ENCODE measurements around the gene FA2H. TPM values are rescaled to one million over a fixed set of nuclear protein-coding genes. Genes with fewer than 3 reads are reported as not detected.

FA2H gene
- total and polyA plus RNA-seq, 2 of the 13 experiments (the other 11 are each of a cell fraction or from before 2014, with no cell fraction given), result 0.20 TPM; not detected in 1

- TF ChIP-seq ZBTB2 (CRISPR knock-in tag; IDR thresholded peaks at IDR 0.05; ENCODE audit: low read depth) (0 out of 2 replicates have a peak, but pooled peaks have one; percentile 36), PBX3 (CRISPR knock-in tag; IDR thresholded peaks at IDR 0.05; ENCODE audit: borderline replicate concordance) (no peak), HOXA9 (CRISPR knock-in tag; IDR thresholded peaks at IDR 0.05; ENCODE audit: borderline replicate concordance) (0 out of 2 replicates have a peak, but pooled peaks have one; percentile 47), KDM5B (CRISPR knock-in tag; IDR thresholded peaks at IDR 0.05; ENCODE audit: borderline replicate concordance) (peak; percentile 93), ZFP82 (CRISPR knock-in tag; IDR thresholded peaks at IDR 0.05; ENCODE audit: borderline replicate concordance) (0 out of 2 replicates have a peak, but pooled peaks have one; percentile 67), PRMT3 (CRISPR knock-in tag; IDR thresholded peaks at IDR 0.05; ENCODE audit: borderline replicate concordance, low read depth) (no peak), NKX3-1 (CRISPR knock-in tag; IDR thresholded peaks at IDR 0.05) (peak; percentile 88), SRY (CRISPR knock-in tag; IDR thresholded peaks at IDR 0.05) (peak; percentile 71), ZKSCAN8 (CRISPR knock-in tag; IDR thresholded peaks at IDR 0.05; ENCODE audit: borderline replicate concordance) (0 out of 2 replicates have a peak, but pooled peaks have one; percentile 13), MIXL1 (CRISPR knock-in tag; IDR thresholded peaks at IDR 0.05) (peak; percentile 38), SNRNP70 (IDR thresholded peaks at IDR 0.05; ENCODE audit: low read depth, low read length) (no peak), ZFP37 (CRISPR knock-in tag; IDR thresholded peaks at IDR 0.05; ENCODE audit: borderline replicate concordance) (0 out of 2 replicates have a peak, but pooled peaks have one; percentile 22), PHF20 (CRISPR knock-in tag; IDR thresholded peaks at IDR 0.05) (peak; percentile 90), SNAI1 (CRISPR knock-in tag; IDR thresholded peaks at IDR 0.05; ENCODE audit: borderline replicate concordance) (peak; percentile 78; the same call in 1 of the 2 replicates), SCMH1 (CRISPR knock-in tag; IDR thresholded peaks at IDR 0.05; ENCODE audit: borderline replicate concordance) (no peak), ZNF496 (CRISPR knock-in tag; IDR thresholded peaks at IDR 0.05; ENCODE audit: insufficient replicate concordance) (no peak), NFKB2 (CRISPR knock-in tag; IDR thresholded peaks at IDR 0.05; ENCODE audit: borderline replicate concordance) (peak; percentile 90; the same call in 1 of the 2 replicates), ZNF275 (CRISPR knock-in tag; IDR thresholded peaks at IDR 0.05; ENCODE audit: borderline replicate concordance) (peak; percentile 81; the same call in 1 of the 2 replicates), FLYWCH1 (CRISPR knock-in tag; IDR thresholded peaks at IDR 0.05) (no peak), ZNF772 (CRISPR knock-in tag; IDR thresholded peaks at IDR 0.05) (peak; percentile 73; the same call in 1 of the 2 replicates)
- TF ChIP-seq, protein P1, sequence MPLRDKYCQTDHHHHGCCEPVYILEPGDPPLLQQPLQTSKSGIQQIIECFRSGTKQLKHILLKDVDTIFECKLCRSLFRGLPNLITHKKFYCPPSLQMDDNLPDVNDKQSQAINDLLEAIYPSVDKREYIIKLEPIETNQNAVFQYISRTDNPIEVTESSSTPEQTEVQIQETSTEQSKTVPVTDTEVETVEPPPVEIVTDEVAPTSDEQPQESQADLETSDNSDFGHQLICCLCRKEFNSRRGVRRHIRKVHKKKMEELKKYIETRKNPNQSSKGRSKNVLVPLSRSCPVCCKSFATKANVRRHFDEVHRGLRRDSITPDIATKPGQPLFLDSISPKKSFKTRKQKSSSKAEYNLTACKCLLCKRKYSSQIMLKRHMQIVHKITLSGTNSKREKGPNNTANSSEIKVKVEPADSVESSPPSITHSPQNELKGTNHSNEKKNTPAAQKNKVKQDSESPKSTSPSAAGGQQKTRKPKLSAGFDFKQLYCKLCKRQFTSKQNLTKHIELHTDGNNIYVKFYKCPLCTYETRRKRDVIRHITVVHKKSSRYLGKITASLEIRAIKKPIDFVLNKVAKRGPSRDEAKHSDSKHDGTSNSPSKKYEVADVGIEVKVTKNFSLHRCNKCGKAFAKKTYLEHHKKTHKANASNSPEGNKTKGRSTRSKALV (CRISPR knock-in tag; IDR thresholded peaks at IDR 0.05), result peak; percentile 67; the same call in 1 of the 2 replicates
These were observed 108.0 kb downstream of the FA2H start, which contains the start of gene RFWD3 (continued) for GRCh38 chr16:74666425-74667254.
